HepG2 (cell line): ENCODE measurements around the gene ZNF513. TPM values are rescaled to one million over a fixed set of nuclear protein-coding genes. Genes with fewer than 3 reads are reported as not detected.

ENCODE experiments used
- BCL6 ChIP-seq: IDR thresholded peaks from 2 replicates; pipeline ENCODE4 v1.6.1; 2016; ENCODE audit warnings: missing genetic modification reagents, missing compliant biosample characterization
- CCDC6 ChIP-seq: sonication (generic); formaldehyde crosslinking; IDR thresholded peaks from 2 replicates; pipeline ENCODE4 v1.8.1; 2022; ENCODE audit warnings: mild to moderate bottlenecking, missing genetic modification reagents, moderate library complexity
- CHD4 ChIP-seq: fragments of 200-600 bp; sonication (generic); IDR thresholded peaks from 2 replicates; pipeline ENCODE4 v1.7.0; 2017; ENCODE audit warnings: mild to moderate bottlenecking, low read length, borderline replicate concordance
- FOXP1 ChIP-seq, 2 experiments: fragments of 450-650 bp in 1 of 2; IDR thresholded peaks; 2 replicates each; pipeline ENCODE4 v1.6.1; 2017 to 2018; ENCODE audit warnings: antibody characterized with exemption in 1 of 2
- GLI4 ChIP-seq: sonication (generic); formaldehyde crosslinking; IDR thresholded peaks from 2 replicates; pipeline ENCODE4 v1.5.1; 2020; ENCODE audit warnings: missing genetic modification reagents, mild to moderate bottlenecking, moderate library complexity, borderline replicate concordance
- HMG20A ChIP-seq: IDR thresholded peaks from 2 replicates; pipeline ENCODE4 v1.6.1; 2016; ENCODE audit warnings: borderline replicate concordance
- MIXL1 ChIP-seq: IDR thresholded peaks from 2 replicates; pipeline ENCODE4 v1.6.1; 2016
- MXI1 ChIP-seq: IDR thresholded peaks from 3 replicates; pipeline ENCODE4 v1.6.1; 2012; ENCODE audit warnings: low read depth, low read length, inconsistent platforms, borderline replicate concordance
- MYC ChIP-seq: sonication (generic); formaldehyde crosslinking; IDR thresholded peaks from 2 replicates; pipeline ENCODE4 v1.9.0; 2021; ENCODE audit warnings: missing genetic modification reagents, borderline replicate concordance
- NR2F2 ChIP-seq: IDR thresholded peaks from 2 replicates; pipeline ENCODE4 v1.6.1; 2012; ENCODE audit warnings: low read depth, inconsistent platforms, borderline replicate concordance
- NR3C1 ChIP-seq: sonication (generic); formaldehyde crosslinking; IDR thresholded peaks from 2 replicates; pipeline ENCODE4 v1.4.0; 2020; ENCODE audit warnings: missing genetic modification reagents
- POLR2AphosphoS5 ChIP-seq: IDR thresholded peaks from 2 replicates; pipeline ENCODE4 v1.6.1; 2012; ENCODE audit warnings: low read depth, low read length
- REPIN1 ChIP-seq: sonication (generic); formaldehyde crosslinking; IDR thresholded peaks from 2 replicates; pipeline ENCODE4 v1.8.0; 2022; ENCODE audit warnings: missing genetic modification reagents, low read depth, mild to moderate bottlenecking, borderline replicate concordance
- SOX13 ChIP-seq, 3 experiments: fragments of 450-650 bp in 1 of 3; sonication (generic) in 1 of 3; formaldehyde crosslinking in 1 of 3; IDR thresholded peaks in 2 of 3; conservative IDR thresholded peaks in 1 of 3; 2 replicates each; pipeline versions ENCODE4 v1.5.0 to v1.6.1; 2016 to 2020; ENCODE audit warnings: antibody characterized with exemption in 1 of 3, mild to moderate bottlenecking in 1 of 3, missing compliant biosample characterization in 1 of 3, missing genetic modification reagents in 1 of 3, moderate library complexity in 1 of 3
- STAT6 ChIP-seq: sonication (generic); formaldehyde crosslinking; IDR thresholded peaks from 2 replicates; pipeline ENCODE4 v1.4.0; 2020; ENCODE audit warnings: missing genetic modification reagents, mild to moderate bottlenecking, borderline replicate concordance
- ZNF20 ChIP-seq: sonication (generic); formaldehyde crosslinking; IDR thresholded peaks from 2 replicates; pipeline ENCODE4 v1.4.0; 2020; ENCODE audit warnings: mild to moderate bottlenecking, moderate library complexity, missing genetic modification reagents
- ZNF263 ChIP-seq: sonication (generic); formaldehyde crosslinking; IDR thresholded peaks from 2 replicates; pipeline ENCODE4 v1.4.0; 2020; ENCODE audit warnings: missing genetic modification reagents
- ZNF619 ChIP-seq: sonication (generic); formaldehyde crosslinking; IDR thresholded peaks from 2 replicates; pipeline ENCODE4 v1.4.0; 2020; ENCODE audit warnings: mild to moderate bottlenecking, missing genetic modification reagents
- ZNF724P ChIP-seq: sonication (generic); formaldehyde crosslinking; IDR thresholded peaks from 2 replicates; pipeline ENCODE4 v1.8.0; 2022; ENCODE audit warnings: missing genetic modification reagents, borderline replicate concordance
- ZSCAN21 ChIP-seq: sonication (generic); formaldehyde crosslinking; IDR thresholded peaks from 2 replicates; pipeline ENCODE4 v1.8.0; 2022; ENCODE audit warnings: mild to moderate bottlenecking, missing genetic modification reagents, moderate library complexity, borderline replicate concordance
- polyA plus RNA-seq, 8 experiments: library from polyadenylated mRNA; depleted of rRNA in 3 of 8; stranded (reverse) in 7 of 8; unstranded in 1 of 8; fragments of >200 nt; fragmentation: Illumina TruSeq in 4 of 8; extraction: Trizol in 4 of 8; gene quantifications; 2 replicates each; pipeline versions ENCODE4 v1.2.1 to v1.2.3, GENCODE V29; 2011 to 2016; ENCODE audit warnings: low read depth in 4 of 8, missing spikeins in 1 of 8, mixed read lengths in 1 of 8; ENCODE audit not compliant: insufficient read depth in 1 of 8
- total RNA-seq, 5 experiments: library from RNA; depleted of rRNA; stranded (reverse); fragments of >200 nt; fragmentation: Illumina TruSeq; extraction: Trizol; gene quantifications; 2 replicates each; pipeline ENCODE4 v1.2.3, GENCODE V29; 2016; ENCODE audit warnings: low read depth in 1 of 5
- TF ChIP-seq, protein P1 (sequence below): sonication (generic); formaldehyde crosslinking; IDR thresholded peaks from 2 replicates; pipeline ENCODE4 v1.4.0; 2020; ENCODE audit warnings: mild to moderate bottlenecking, missing genetic modification reagents, borderline replicate concordance

The ZNF513 gene
- total and polyA plus RNA-seq, 2 of the 13 experiments (the other 11 are each of a cell fraction or from before 2014, with no cell fraction given), result 4.9 to 6.3 TPM

- TF ChIP-seq FOXP1 (IDR thresholded peaks at IDR 0.05), result peak; percentile 65
- TF ChIP-seq FOXP1 (CRISPR knock-in tag; IDR thresholded peaks at IDR 0.05), result 0 out of 2 replicates have a peak, but pooled peaks have one; percentile 23
- TF ChIP-seq STAT6 (CRISPR knock-in tag), result no peak
- TF ChIP-seq CCDC6 (CRISPR knock-in tag), result no peak
- TF ChIP-seq CHD4, result peak; percentile 88; the same call in 1 of the 2 replicates
- TF ChIP-seq BCL6 (CRISPR knock-in tag), result peak; percentile 11; the same call in 1 of the 2 replicates
- peak; percentile 21; the same call in 1 of the 2 replicates for TF ChIP-seq POLR2AphosphoS5
- no peak for TF ChIP-seq ZNF20
- 0 out of 2 replicates have a peak, but pooled peaks have one; percentile 26 for TF ChIP-seq REPIN1 (CRISPR knock-in tag)
- TF ChIP-seq MXI1, result peak; percentile 57; the same call in 1 of the 3 replicates
- 0 out of 2 replicates have a peak, but pooled peaks have one; percentile 26 for TF ChIP-seq ZSCAN21
- TF ChIP-seq MIXL1 (CRISPR knock-in tag), result peak; percentile 10; the same call in 1 of the 2 replicates
- TF ChIP-seq NR2F2, result 0 out of 2 replicates have a peak, but pooled peaks have one; percentile 20
- TF ChIP-seq MYC (CRISPR knock-in tag), result peak; percentile 82
- peak; percentile 20; the same call in 1 of the 2 replicates for TF ChIP-seq GLI4
- TF ChIP-seq ZNF263 (CRISPR knock-in tag), result peak; percentile 71
- TF ChIP-seq, protein P1, sequence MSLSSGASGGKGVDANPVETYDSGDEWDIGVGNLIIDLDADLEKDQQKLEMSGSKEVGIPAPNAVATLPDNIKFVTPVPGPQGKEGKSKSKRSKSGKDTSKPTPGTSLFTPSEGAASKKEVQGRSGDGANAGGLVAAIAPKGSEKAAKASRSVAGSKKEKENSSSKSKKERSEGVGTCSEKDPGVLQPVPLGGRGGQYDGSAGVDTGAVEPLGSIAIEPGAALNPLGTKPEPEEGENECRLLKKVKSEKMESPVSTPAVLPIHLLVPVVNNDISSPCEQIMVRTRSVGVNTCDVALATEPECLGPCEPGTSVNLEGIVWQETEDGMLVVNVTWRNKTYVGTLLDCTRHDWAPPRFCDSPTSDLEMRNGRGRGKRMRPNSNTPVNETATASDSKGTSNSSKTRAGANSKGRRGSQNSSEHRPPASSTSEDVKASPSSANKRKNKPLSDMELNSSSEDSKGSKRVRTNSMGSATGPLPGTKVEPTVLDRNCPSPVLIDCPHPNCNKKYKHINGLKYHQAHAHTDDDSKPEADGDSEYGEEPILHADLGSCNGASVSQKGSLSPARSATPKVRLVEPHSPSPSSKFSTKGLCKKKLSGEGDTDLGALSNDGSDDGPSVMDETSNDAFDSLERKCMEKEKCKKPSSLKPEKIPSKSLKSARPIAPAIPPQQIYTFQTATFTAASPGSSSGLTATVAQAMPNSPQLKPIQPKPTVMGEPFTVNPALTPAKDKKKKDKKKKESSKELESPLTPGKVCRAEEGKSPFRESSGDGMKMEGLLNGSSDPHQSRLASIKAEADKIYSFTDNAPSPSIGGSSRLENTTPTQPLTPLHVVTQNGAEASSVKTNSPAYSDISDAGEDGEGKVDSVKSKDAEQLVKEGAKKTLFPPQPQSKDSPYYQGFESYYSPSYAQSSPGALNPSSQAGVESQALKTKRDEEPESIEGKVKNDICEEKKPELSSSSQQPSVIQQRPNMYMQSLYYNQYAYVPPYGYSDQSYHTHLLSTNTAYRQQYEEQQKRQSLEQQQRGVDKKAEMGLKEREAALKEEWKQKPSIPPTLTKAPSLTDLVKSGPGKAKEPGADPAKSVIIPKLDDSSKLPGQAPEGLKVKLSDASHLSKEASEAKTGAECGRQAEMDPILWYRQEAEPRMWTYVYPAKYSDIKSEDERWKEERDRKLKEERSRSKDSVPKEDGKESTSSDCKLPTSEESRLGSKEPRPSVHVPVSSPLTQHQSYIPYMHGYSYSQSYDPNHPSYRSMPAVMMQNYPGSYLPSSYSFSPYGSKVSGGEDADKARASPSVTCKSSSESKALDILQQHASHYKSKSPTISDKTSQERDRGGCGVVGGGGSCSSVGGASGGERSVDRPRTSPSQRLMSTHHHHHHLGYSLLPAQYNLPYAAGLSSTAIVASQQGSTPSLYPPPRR (CRISPR knock-in tag), result peak; percentile 32; the same call in 1 of the 2 replicates
- peak; percentile 67; the same call in 1 of the 2 replicates for TF ChIP-seq ZNF724P (CRISPR knock-in tag)
- peak; percentile 82; the same call in 1 of the 2 replicates for TF ChIP-seq ZNF619 (CRISPR knock-in tag)
- TF ChIP-seq HMG20A (CRISPR knock-in tag), result peak; percentile 42; the same call in 1 of the 2 replicates
- no peak for TF ChIP-seq NR3C1 (CRISPR knock-in tag)
- no peak for TF ChIP-seq SOX13 (IDR thresholded peaks at IDR 0.05)
- peak in 1 of 2 experiments; percentile 60; a peak in 2 of 4 replicates for TF ChIP-seq SOX13 (CRISPR knock-in tag; conservative IDR thresholded peaks at IDR 0.05 in 1 of 2, IDR thresholded peaks at IDR 0.05 in 1 of 2)
These were observed 26.6 kb downstream of the ZNF513 start (continued) for GRCh38 chr2:27353762-27354596.
